Mucosa of descending colon (tissue), 3 donors: Measurements from ENCODE around the gene COTL1. TPM values are rescaled to one million over a fixed set of nuclear protein-coding genes. Genes with fewer than 3 reads are reported as not detected.
"Not testable (repeated sequence)": the region's sequence is repeated elsewhere in the genome, so short reads cannot be mapped to it uniquely, and the experiment has no call there.

Experiments
- ATAC-seq: fragments of 200-7000 bp; cut with Tn5 transposase; one replicate; pipeline ENCODE4 v1.9.1; 2020; ENCODE audit warnings: mild to moderate bottlenecking, moderate library complexity
- DNase-seq, 3 donors: peaks; one replicate each; pipeline ENCODE4 v3.0.0-alpha.2; 2020
- H3K36me3 ChIP-seq: fragments of 200-600 bp; one replicate; pipeline ENCODE4 v1.8.0; 2021; ENCODE audit warnings: low read depth, mild to moderate bottlenecking
- H3K4me1 ChIP-seq: fragments of 200-600 bp; one replicate; pipeline ENCODE4 v1.8.0; 2021; ENCODE audit warnings: low read depth, mild to moderate bottlenecking
- H3K4me3 ChIP-seq: fragments of 200-600 bp; one replicate; pipeline ENCODE4 v1.8.0; 2021; ENCODE audit warnings: mild to moderate bottlenecking
- H3K9me3 ChIP-seq: fragments of 200-600 bp; one replicate; pipeline ENCODE4 v1.8.0; 2021; ENCODE audit warnings: mild to moderate bottlenecking
- CTCF ChIP-seq: fragments of 200-600 bp; IDR thresholded peaks from one replicate; pipeline ENCODE4 v1.8.0; 2022; ENCODE audit warnings: antibody characterized with exemption, mild to moderate bottlenecking
- intact Hi-C, 2 donors: fragments of 100-400 bp; cut with DNase I in 1 of 2; cut with micrococcal nuclease in 1 of 2; formaldehyde crosslinking; loops; one replicate each; pipeline versions ENCODE4 v1.11.0 to v1.11.1; 2022; cut with DNase I, micrococcal nuclease
- total RNA-seq, 3 donors: library from RNA; stranded (reverse); fragmentation: NEBNext Ultra II Directional in 2 of 3; extraction: Animal tissue kit (Norgen Biotek cat#: 25700) in 2 of 3; gene quantifications; one replicate each; pipeline versions ENCODE4 v1.2.1 to v1.2.4, GENCODE V29; 2021 to 2023
- donor health status: DM: no; HTN: no; CAD: no; lungs with moderate emphysema.
- donor health status: DM: no; HTN: no; CAD: no.
- donor health status: DM: no; HTN: yes; CAD: no.

COTL1 gene
- total RNA-seq, 3 donors from 2014 or later = 52.8 to 120 (median 56.8) TPM

GRCh38 chr16:84633622-84634021 lies 15.7 kb upstream of the COTL1 start:
- ATAC-seq (peak; percentile 15), DNase-seq (no peak)
- Histone ChIP-seq H3K4me3 (no peak overlapping the region), H3K4me1 (no peaks in the 10 kb centered on the region), H3K36me3 (no peaks in the 10 kb centered on the region), H3K9me3 (no peaks in the 10 kb centered on the region)
- no peak for TF ChIP-seq CTCF
- intact Hi-C loops = no loop called here

GRCh38 chr16:84632862-84633261 lies 15.0 kb upstream of the COTL1 start:
- H3K36me3 ChIP-seq, H3K4me1 ChIP-seq, intact Hi-C loops, DNase-seq, H3K9me3 ChIP-seq, H3K4me3 ChIP-seq, ATAC-seq: not testable (repeated sequence)

GRCh38 chr16:84631886-84632285 lies 14.0 kb upstream of the COTL1 start:
- Histone ChIP-seq H3K4me1 (no peaks in the 10 kb centered on the region), H3K9me3 (no peaks in the 10 kb centered on the region), H3K4me3 (no peak overlapping the region), H3K36me3 (no peaks in the 10 kb centered on the region)
- TF ChIP-seq CTCF = no peak
- intact Hi-C loops = no loop called here
- ATAC-seq (no peak), DNase-seq (no peak)

- no peaks in the 10 kb centered on the region for H3K36me3 ChIP-seq
- TF ChIP-seq CTCF = no peak
Measured at GRCh38 chr16:84631153-84631466, 13.2 kb upstream of the COTL1 start.

GRCh38 chr16:84630446-84631152 lies 12.7 kb upstream of the COTL1 start:
- ATAC-seq = no peak
- no peak for TF ChIP-seq CTCF
- no peaks in the 10 kb centered on the region for H3K4me1 ChIP-seq
- H3K36me3 ChIP-seq = no peaks in the 10 kb centered on the region
- intact Hi-C loops = no loop called here
- no peak for DNase-seq
- H3K9me3 ChIP-seq = no peaks in the 10 kb centered on the region
- H3K4me3 ChIP-seq = no peak overlapping the region

More at GRCh38 chr16:84631153-84631466, 13.2 kb upstream of the COTL1 start:
- DNase-seq (no peak), ATAC-seq (no peak)
- no peaks in the 10 kb centered on the region for H3K9me3 ChIP-seq
- no peaks in the 10 kb centered on the region for H3K4me1 ChIP-seq
- H3K4me3 ChIP-seq = no peak overlapping the region
- intact Hi-C loops = no loop called here

- DNase-seq (no peak), ATAC-seq (no peak)
- H3K4me1 ChIP-seq = no peaks in the 10 kb centered on the region
- H3K36me3 ChIP-seq = no peaks in the 10 kb centered on the region
- H3K9me3 ChIP-seq = no peaks in the 10 kb centered on the region
- no peak for TF ChIP-seq CTCF
- no peak overlapping the region for H3K4me3 ChIP-seq
- intact Hi-C loops = no loop called here
Measured at GRCh38 chr16:84630009-84630408, 12.1 kb upstream of the COTL1 start.
